Loucy (cell line): Measurements from ENCODE around the gene VSTM1.

Source experiments
- CTCF ChIP-seq: fragments of 200-600 bp; sonication (generic); conservative IDR thresholded peaks from 2 replicates; pipeline ENCODE4 v1.5.1; 2014; ENCODE audit warnings: mild to moderate bottlenecking, antibody characterized with exemption, low read length
- EZH2phosphoT487 ChIP-seq: fragments of 200-600 bp; IDR thresholded peaks from 2 replicates; pipeline ENCODE4 v1.6.1; 2018; ENCODE audit warnings: antibody characterized with exemption, mild to moderate bottlenecking, moderate library complexity, borderline replicate concordance

GRCh38 chr19:54102421-54103169 lies 38.9 kb upstream of the VSTM1 start, which contains the start of gene NDUFA3:
- no peak for TF ChIP-seq CTCF
- no peak for TF ChIP-seq EZH2phosphoT487
